Cardiac fibroblast (primary cell): ENCODE measurements around the gene MYOD1.
A peak's percentile ranks its signal among the peaks of the same experiment; 100 is the strongest.

Source experiments
- DNase-seq, 2 donors: peaks; one replicate each; pipeline versions ENCODE4 v3.0.0 to v3.0.0-alpha.2; 2010; ENCODE audit warnings: low read depth in 2 of 2
- H3K4me3 ChIP-seq, 2 donors: replicated peaks in 1 of 2; 1 replicate in 1 of 2; 2 replicates in 1 of 2; pipeline ENCODE4 v1.5.1; 2011; ENCODE audit warnings: low read depth in 2 of 2, low read length in 2 of 2, mild to moderate bottlenecking in 2 of 2, moderate library complexity in 1 of 2
- CTCF ChIP-seq: IDR thresholded peaks from one replicate; pipeline ENCODE4 v1.5.1; 2011; ENCODE audit warnings: low read depth, mild to moderate bottlenecking, low read length, inconsistent platforms

MYOD1 gene

GRCh38 chr11:17694494-17695110, 24.8 kb upstream of the MYOD1 start:
- DNase-seq, result no peak
- TF ChIP-seq CTCF, result no peak
- no peak overlapping the region for H3K4me3 ChIP-seq

- no peak overlapping the region for H3K4me3 ChIP-seq
- no peak for TF ChIP-seq CTCF
- DNase-seq, result no peak
Observed at GRCh38 chr11:17695454-17696441, 23.6 kb upstream of the MYOD1 start.

- H3K4me3 ChIP-seq, result no peak overlapping the region
- no peak for DNase-seq
- TF ChIP-seq CTCF, result no peak
Observed at GRCh38 chr11:17696741-17697140, 22.6 kb upstream of the MYOD1 start.

- no peak for DNase-seq
- no peak for TF ChIP-seq CTCF
- H3K4me3 ChIP-seq, result no peak overlapping the region
Observed at GRCh38 chr11:17697175-17697949, 22.0 kb upstream of the MYOD1 start.

GRCh38 chr11:17699147-17700114, 19.9 kb upstream of the MYOD1 start:
- DNase-seq, result peak; percentile 24 to 41
- TF ChIP-seq CTCF, result no peak
- H3K4me3 ChIP-seq, result no peak overlapping the region

- no peak overlapping the region for H3K4me3 ChIP-seq
- TF ChIP-seq CTCF, result no peak
- no peak for DNase-seq
Observed at GRCh38 chr11:17700991-17701390, 18.4 kb upstream of the MYOD1 start.
